Effector memory CD8-positive, alpha-beta T cell (primary cell): ENCODE results near the gene ZCCHC14.
"Not testable (repeated sequence)": the region's sequence is repeated elsewhere in the genome, so short reads cannot be mapped to it uniquely, and the experiment has no call there.

Source experiments
- ATAC-seq: fragments of 150-1000 bp; cut with Tn5 transposase; replicated peaks from 2 replicates; pipeline ENCODE4 v1.10.0; 2021; ENCODE audit warnings: mild to moderate bottlenecking, moderate library complexity
- DNase-seq, 3 experiments: peaks; one replicate each; pipeline ENCODE4 v3.0.0; 2021
- H3K27ac Mint-ChIP-seq, 2 donors: one replicate each; pipeline ENCODE4 v1.8.0; 2022; ENCODE audit warnings: mild to moderate bottlenecking in 2 of 2, mixed read lengths in 2 of 2, moderate library complexity in 2 of 2
- H3K27me3 Mint-ChIP-seq, 2 donors: one replicate each; pipeline ENCODE4 v1.8.0; 2022; ENCODE audit warnings: mixed read lengths in 2 of 2
- H3K36me3 Mint-ChIP-seq: one replicate; pipeline ENCODE4 v1.8.0; 2022; ENCODE audit warnings: mild to moderate bottlenecking, moderate library complexity, mixed read lengths; ENCODE audit not compliant: insufficient read depth
- H3K4me1 Mint-ChIP-seq, 2 donors: one replicate each; pipeline ENCODE4 v1.8.0; 2022; ENCODE audit warnings: low read depth in 2 of 2, mixed read lengths in 2 of 2
- H3K4me3 Mint-ChIP-seq, 2 donors: one replicate each; pipeline ENCODE4 v1.8.0; 2022; ENCODE audit warnings: mild to moderate bottlenecking in 2 of 2, mixed read lengths in 2 of 2, moderate library complexity in 2 of 2
- H3K9me3 Mint-ChIP-seq, 2 donors: one replicate each; pipeline ENCODE4 v1.8.0; 2022; ENCODE audit warnings: mixed read lengths in 2 of 2

Gene ZCCHC14

DNA sequence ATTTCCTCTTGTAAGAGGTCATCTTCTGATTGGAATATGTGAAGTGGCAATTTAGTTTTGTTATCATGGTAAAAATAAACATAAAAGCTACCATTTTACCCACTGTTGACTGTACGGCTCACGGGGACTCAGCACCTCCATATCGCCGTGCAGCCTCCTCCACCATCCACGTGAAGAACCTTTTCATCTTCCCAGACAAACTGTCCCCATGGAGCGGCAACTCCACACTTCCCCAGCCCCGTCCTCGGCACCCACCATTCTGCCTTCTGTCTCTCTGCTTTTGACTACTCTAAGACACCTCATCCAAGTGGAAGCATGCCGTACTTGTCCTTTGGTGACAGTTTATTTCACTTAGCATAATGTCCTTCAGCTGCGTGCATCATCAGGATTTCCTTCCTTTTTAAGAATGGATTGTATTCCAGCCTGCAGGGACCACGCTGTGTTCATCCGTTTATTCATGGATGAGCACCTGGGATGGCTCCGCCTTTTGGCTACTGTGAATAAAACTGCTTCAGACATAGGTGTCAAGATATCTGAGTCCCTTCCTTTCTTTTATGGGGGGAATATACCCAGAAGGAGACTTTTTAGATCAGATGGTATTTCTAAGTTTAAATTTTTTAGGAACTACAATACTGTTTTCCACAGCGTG lies 123.6 kb downstream of the ZCCHC14 start:
- ATAC-seq = no peak
- no peaks in the 10 kb centered on the region for H3K9me3 Mint-ChIP-seq
- H3K4me3 Mint-ChIP-seq = no peak overlapping the region
- peak overlapping the region in 1 of 2 donors; percentile 82 for H3K27ac Mint-ChIP-seq
- H3K4me1 Mint-ChIP-seq = peaks cover 38 to 39% of the 10 kb centered on the region in 2 donors
- no peaks in the 10 kb centered on the region for H3K27me3 Mint-ChIP-seq
- DNase-seq = no peak
- H3K36me3 Mint-ChIP-seq = peaks cover 23% of the 10 kb centered on the region

DNA sequence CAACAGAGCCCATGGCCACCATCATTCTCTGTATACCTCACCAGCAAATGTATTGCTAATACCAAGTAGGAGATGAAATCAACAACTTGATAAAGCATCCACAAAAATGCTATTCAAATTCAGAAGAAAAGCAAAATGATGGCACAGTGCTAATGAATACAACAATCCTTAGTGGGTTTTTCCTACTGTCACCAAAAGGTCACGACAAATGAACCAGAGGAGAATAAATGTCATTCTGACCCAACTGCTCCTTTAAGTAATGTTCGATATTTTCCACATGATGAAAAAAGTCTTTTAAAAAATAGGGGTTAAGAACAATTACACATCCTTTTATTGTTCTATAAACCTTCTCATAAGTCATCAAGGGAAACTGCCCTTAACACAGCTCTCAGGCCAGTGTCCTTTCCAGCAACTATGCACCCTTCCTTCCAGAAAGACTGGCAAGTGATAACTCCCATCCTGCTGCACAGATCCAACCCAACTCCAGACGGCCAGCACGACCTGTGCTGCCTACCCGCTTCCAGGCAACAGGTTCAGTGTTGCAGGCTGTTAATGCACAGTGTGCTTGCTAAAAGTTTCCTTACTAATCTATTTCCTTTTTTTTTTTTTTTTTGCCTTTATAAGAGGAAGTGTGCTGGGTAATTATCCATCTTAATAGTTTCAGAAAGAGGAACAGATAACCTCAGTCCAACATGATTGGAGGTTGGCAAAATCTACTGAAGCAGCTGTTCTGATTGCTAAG lies 124.6 kb downstream of the ZCCHC14 start:
- no peak for DNase-seq
- Mint-ChIP-seq H3K27me3 (no peaks in the 10 kb centered on the region), H3K4me1 (peaks cover 34 to 39% of the 10 kb centered on the region in 2 donors)

DNA sequence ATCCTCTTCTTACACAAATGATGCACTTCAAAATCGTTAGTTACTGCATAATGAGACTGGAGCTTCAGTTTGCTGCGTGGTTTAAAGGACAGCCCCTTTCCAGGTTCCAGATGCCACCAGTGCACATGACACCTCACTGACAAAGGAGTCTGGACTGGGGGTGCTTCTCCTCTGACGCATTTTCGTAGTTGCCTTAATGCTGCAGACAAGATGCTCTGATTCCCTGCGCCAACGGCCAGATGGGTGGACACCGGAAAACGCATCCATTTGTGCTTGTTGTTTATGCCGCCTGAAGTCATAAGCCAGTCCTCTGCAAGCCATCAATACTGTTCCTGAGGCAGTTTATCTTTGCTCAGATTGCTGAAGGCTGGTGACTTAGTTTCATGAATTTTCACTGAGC lies 125.3 kb downstream of the ZCCHC14 start:
- Mint-ChIP-seq H3K4me1 (peaks cover 34 to 39% of the 10 kb centered on the region in 2 donors), H3K36me3 (peaks cover 18% of the 10 kb centered on the region), H3K27ac (peak overlapping the region in 1 of 2 donors; percentile 13), H3K27me3 (no peaks in the 10 kb centered on the region), H3K4me3 (no peak overlapping the region), H3K9me3 (no peaks in the 10 kb centered on the region)
- ATAC-seq = no peak
- DNase-seq = no peak

More for the DNA sequence above, 124.6 kb downstream of the ZCCHC14 start:
- no peak for ATAC-seq
- Mint-ChIP-seq H3K9me3 (no peaks in the 10 kb centered on the region), H3K4me3 (no peak overlapping the region), H3K36me3 (peaks cover 20% of the 10 kb centered on the region), H3K27ac (peak overlapping the region in 1 of 2 donors; percentile 82)

DNA sequence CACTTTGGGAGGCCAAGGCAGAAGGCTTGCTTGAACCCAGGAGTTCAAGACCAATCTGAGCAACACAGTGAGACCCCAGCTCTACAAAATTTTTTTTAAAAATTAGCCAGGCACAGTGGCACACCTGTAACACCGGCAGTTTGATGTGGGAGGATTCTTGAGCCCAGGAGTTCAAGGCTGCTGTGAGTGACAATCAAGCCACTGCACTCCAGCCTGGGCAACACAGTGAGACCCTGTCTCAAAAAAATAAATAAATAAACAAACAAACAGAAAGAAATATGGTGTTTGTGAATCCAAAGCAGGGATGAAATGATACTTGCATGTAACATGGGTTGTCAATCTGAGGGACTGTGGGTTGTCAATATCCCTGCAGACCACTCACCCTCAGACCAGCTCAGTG lies 125.9 kb downstream of the ZCCHC14 start:
- H3K9me3 Mint-ChIP-seq = no peaks in the 10 kb centered on the region
- H3K36me3 Mint-ChIP-seq = peaks cover 18% of the 10 kb centered on the region
- ATAC-seq (no peak), DNase-seq (no peak)
- no peaks in the 10 kb centered on the region for H3K27me3 Mint-ChIP-seq
- no peak overlapping the region for H3K4me3 Mint-ChIP-seq
- peaks cover 34 to 40% of the 10 kb centered on the region in 2 donors for H3K4me1 Mint-ChIP-seq
- H3K27ac Mint-ChIP-seq = peak overlapping the region in 1 of 2 donors; percentile 13

DNA sequence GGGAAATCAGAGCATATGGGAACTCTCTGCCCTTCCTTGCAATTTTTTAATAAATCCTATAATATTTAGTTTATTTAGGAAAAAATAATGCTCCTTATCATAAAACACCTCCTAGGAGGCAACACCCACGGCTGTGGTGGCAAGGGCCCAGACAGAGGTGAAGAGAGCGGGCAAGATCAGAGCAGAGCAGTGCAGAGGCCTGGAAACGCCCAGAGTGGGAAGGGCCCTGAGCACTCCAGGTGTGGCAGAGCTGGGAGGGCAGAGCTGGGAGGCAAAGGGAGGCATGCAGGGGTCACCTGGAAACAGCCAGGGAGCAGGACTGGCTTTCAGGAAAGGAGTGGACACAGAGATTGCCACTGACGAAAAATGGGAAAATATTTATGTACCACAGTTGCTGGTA lies 126.5 kb downstream of the ZCCHC14 start:
- H3K4me3 Mint-ChIP-seq = no peak overlapping the region
- H3K27me3 Mint-ChIP-seq = no peaks in the 10 kb centered on the region
- H3K27ac Mint-ChIP-seq = peak overlapping the region; percentile 13 to 31
- peaks cover 18% of the 10 kb centered on the region for H3K36me3 Mint-ChIP-seq
- ATAC-seq = no peak
- no peak for DNase-seq
- H3K9me3 Mint-ChIP-seq = no peaks in the 10 kb centered on the region
- H3K4me1 Mint-ChIP-seq = peaks cover 29 to 42% of the 10 kb centered on the region in 2 donors

DNA sequence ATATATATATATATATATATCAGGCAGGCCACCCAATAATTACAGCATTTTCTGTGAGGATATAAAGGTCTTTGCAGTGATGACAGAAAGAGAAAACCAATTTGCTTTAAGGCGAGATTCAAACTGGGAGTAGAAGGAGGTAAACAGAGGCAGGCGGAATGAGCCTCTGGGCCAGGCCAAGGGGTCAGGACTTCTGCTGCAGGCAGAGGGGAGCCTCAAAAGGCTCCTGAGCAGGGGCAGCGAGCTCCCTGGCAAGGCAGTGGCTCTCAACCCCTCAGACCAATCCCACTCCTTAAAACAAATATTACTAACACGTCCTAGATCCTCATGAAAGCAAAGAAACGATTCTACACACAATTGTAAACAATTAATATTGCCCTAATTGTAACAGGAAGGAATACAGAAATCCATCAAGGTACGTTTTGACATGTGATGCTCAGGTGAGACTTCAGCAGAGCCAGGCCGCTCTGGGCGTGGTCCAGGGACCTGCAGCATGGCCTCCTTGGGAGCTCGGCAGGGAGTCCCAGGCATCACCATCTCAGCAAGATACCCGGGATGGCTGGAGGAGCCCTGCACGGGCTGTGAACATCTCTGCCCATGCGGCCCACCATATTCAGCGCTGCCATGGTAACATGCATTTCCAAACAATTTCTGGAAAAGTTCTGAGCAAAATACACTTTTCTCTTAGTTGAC lies 127.7 kb downstream of the ZCCHC14 start:
- peak overlapping the region; percentile 28 to 86 for H3K27ac Mint-ChIP-seq
- ATAC-seq = no peak
- H3K36me3 Mint-ChIP-seq = peaks cover 28% of the 10 kb centered on the region

DNA sequence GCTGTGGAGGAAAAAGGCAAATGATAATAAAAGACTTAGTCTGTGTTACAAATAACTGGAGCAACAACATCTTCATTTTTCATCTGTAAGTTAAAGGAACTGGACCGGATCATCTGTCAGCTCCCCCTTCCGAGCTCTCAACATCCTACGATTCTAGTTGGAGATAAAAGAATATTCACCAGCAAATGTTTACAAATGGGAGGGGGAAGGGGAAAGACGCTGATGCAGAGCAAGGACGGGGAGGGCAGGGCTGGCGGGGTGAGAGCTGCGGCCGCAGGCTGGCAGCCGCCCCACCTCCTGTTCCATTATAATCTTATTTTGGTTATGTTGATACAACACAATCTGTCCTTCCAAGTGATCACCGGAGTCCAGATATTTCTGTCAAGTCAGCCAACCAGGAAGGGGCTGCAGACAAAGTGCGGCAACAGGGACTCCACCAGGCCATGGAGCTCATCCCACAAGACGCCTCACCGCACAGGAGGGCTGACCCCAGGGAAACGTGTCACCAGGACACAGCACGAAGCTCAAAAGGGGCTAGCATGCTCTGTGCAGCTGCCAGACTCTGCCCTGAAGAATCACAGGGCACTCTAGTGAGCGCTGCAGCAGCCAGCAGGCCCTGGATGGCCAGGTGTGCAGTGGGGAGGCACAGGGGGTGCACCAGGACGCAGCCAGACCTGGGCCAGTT lies 128.9 kb downstream of the ZCCHC14 start:
- Mint-ChIP-seq H3K36me3 (peaks cover 35% of the 10 kb centered on the region), H3K27ac (peak overlapping the region; percentile 85 to 86), H3K4me3 (peak overlapping the region in 1 of 2 donors; percentile 23), H3K4me1 (peaks cover 23 to 38% of the 10 kb centered on the region in 2 donors), H3K9me3 (no peaks in the 10 kb centered on the region), H3K27me3 (no peaks in the 10 kb centered on the region)
- no peak for DNase-seq
- no peak for ATAC-seq

More for the DNA sequence above, 127.7 kb downstream of the ZCCHC14 start:
- no peak overlapping the region for H3K4me3 Mint-ChIP-seq
- H3K9me3 Mint-ChIP-seq = no peaks in the 10 kb centered on the region
- peaks cover 27 to 43% of the 10 kb centered on the region in 2 donors for H3K4me1 Mint-ChIP-seq
- no peak for DNase-seq
- H3K27me3 Mint-ChIP-seq = no peaks in the 10 kb centered on the region

DNA sequence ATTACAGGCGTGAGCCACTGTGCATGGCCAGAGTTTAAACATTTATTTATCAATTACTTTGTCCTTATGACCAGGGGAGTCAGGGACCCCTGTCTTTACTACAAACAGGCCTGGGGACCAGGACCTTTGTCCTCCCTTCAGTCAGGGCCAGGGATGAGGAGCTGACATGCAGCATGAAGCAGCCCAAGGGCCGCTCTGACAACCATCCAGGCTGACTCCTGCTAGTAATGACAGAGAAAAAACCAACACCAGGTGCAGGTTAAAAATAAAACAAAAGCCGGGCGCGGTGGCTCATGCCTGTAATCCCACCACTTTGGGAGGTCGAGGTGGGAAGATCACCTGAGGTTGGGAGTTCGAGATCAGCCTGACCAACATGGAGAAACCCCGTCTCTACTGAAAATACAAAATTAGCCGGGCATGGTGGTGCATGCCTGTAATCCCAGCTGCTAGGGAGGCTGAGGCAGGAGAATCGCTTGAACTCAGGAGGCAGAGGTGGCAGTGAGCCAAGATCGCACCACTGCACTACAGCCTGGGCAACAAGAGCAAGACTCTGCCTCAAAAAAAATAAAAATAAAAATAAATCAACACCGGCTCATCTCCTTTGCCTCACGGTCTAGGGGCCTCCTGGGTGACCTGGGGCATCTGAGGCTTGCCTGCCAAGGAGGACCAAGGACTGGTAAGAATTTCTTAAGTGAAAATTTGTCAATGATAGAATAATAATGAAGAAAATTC lies 129.8 kb downstream of the ZCCHC14 start:
- not testable (repeated sequence) for ATAC-seq, DNase-seq, H3K27me3 Mint-ChIP-seq, H3K4me3 Mint-ChIP-seq, H3K9me3 Mint-ChIP-seq
- Mint-ChIP-seq H3K36me3 (peaks cover 40% of the 10 kb centered on the region), H3K27ac (peak overlapping the region; percentile 49 to 85), H3K4me1 (peaks cover 17 to 38% of the 10 kb centered on the region in 2 donors)

DNA sequence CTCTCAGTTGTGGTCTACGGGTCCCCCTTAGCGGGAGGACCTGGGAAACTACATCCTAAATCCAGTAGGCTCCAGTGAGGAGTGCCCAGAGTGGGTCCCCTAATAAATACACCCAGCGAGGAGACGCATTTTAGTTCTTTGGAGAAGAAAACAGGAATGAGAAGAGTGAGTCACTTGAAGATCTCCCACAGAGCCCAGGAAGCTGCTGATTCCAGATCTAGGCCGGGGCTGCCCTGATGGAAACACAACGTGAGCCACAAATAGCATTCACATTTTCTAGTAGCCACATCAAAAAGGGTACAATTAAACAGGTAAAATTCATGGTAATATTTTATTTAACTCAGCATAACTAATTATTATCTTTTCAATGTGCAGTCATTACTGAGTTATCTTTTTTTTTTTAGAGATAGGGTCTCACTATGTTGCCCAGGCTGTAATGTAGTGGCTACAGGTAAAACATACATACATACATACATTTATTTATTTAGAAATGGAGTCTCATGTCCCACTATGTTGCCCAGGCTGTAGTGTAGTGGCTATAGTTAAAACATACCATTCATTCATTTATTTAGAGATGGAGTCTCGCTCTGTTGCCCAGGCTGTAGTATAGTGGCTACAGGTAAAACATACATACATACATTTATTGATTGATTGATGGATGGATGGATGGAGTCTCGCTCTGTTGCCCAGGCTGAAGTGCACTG lies 130.8 kb downstream of the ZCCHC14 start:
- Mint-ChIP-seq H3K4me1 (peaks cover 17 to 38% of the 10 kb centered on the region in 2 donors), H3K9me3 (no peaks in the 10 kb centered on the region), H3K36me3 (peaks cover 41% of the 10 kb centered on the region), H3K4me3 (no peak overlapping the region), H3K27ac (no peak overlapping the region), H3K27me3 (no peaks in the 10 kb centered on the region)
- ATAC-seq (no peak), DNase-seq (no peak)

DNA sequence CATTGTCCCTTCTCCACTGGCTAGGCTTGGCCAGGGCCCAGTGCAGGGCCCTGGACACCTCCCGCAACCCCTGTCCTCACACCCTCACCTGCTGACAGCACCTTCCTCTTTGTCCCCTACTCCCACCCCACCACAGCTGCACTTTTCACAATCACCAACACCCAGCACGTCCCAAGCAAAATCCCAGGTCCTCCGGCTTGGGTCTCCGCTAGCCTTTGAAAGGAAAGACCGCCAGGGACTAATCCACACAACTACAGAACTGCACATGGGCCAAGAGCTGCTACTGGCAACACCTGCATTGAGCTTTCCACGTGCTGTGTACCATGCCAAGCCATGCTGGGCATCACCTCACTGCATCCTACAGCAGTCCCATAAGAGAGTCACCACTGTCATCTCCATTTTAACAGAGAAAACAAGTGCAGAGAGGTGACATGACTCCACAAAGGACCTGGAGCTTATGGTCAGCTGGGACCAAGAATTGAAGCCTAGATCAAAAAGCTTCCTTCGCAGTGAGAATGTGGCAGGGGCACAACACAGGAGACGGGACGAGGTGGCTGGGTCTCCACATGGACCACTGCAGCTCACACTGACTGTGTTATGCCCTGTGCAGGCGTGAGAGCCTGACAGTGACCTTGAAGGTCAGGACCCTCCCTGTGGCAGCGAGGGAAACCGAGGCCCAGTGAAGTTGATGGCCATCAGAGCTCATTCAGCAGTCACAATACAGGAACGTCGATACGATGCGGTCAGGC lies 131.8 kb downstream of the ZCCHC14 start:
- H3K9me3 Mint-ChIP-seq = no peaks in the 10 kb centered on the region
- H3K36me3 Mint-ChIP-seq = peaks cover 37% of the 10 kb centered on the region
- ATAC-seq (no peak), DNase-seq (no peak)
- H3K4me1 Mint-ChIP-seq = peaks cover 15 to 31% of the 10 kb centered on the region in 2 donors
- peak overlapping the region in 1 of 2 donors; percentile 67 for H3K27ac Mint-ChIP-seq
- H3K27me3 Mint-ChIP-seq = no peaks in the 10 kb centered on the region
- H3K4me3 Mint-ChIP-seq = no peak overlapping the region

DNA sequence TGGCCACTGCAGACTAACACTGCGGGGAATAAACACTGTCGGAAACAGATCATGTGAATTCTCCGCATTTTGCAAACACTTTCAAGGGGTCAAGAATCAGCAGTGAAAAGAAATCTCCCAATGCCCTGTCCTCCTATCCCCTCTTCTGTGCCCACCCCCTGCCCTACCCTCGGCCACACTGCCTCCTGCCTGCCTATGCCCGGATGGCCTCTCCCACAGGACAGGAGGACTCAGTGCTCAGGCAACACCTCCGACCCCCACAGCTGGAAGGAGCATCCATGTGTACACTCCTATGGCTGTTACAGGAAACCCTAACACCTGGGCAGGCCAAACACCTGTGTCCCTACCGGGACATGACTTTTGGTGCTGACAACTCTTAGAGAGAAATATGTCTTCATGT lies 133.7 kb downstream of the ZCCHC14 start:
- Mint-ChIP-seq H3K4me1 (peaks cover 7 to 15% of the 10 kb centered on the region in 2 donors), H3K4me3 (no peak overlapping the region), H3K36me3 (peaks cover 44% of the 10 kb centered on the region), H3K27ac (peak overlapping the region; percentile 55 to 67), H3K9me3 (no peaks in the 10 kb centered on the region), H3K27me3 (no peaks in the 10 kb centered on the region)
- DNase-seq (no peak), ATAC-seq (no peak)

DNA sequence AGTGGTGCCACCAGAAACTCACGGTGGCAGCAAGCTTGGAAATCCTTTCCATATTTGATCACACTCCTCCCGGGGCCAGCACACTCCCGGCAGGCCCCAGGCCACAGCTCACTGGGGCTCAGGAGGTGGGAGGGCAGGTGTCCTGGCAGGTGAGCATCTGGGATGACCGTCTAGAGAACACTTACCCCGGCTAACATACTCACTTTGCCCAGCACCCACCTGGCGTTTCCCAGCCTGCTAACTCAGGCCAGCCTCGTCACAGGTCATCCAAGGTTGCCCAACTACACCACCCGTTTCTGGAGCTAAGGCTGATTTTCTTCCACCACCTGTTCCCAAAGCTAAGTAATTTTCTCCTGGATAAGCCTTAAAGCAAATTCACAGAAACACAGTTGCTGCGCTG lies 134.1 kb downstream of the ZCCHC14 start:
- ATAC-seq (no peak), DNase-seq (no peak)
- Mint-ChIP-seq H3K27ac (peak overlapping the region in 1 of 2 donors; percentile 29), H3K4me3 (no peak overlapping the region), H3K9me3 (no peaks in the 10 kb centered on the region), H3K4me1 (peaks cover 5 to 15% of the 10 kb centered on the region in 2 donors), H3K36me3 (peaks cover 42% of the 10 kb centered on the region), H3K27me3 (no peaks in the 10 kb centered on the region)
